ENCODE data around the gene UBE2L3. TPM values are rescaled to one million over a fixed set of nuclear protein-coding genes. Genes with fewer than 3 reads are reported as not detected.
"Not testable (repeated sequence)": the region's sequence is repeated elsewhere in the genome, so short reads cannot be mapped to it uniquely, and the experiment has no call there.

Gene UBE2L3
- total RNA-seq, 1 donor from 2014 or later = 42.7 TPM

- no peak for DNase-seq (ENCODE audit: low spot score)
Observed at GRCh38 chr22:21571679-21572078, 4.2 kb downstream of the UBE2L3 start.

DNA sequence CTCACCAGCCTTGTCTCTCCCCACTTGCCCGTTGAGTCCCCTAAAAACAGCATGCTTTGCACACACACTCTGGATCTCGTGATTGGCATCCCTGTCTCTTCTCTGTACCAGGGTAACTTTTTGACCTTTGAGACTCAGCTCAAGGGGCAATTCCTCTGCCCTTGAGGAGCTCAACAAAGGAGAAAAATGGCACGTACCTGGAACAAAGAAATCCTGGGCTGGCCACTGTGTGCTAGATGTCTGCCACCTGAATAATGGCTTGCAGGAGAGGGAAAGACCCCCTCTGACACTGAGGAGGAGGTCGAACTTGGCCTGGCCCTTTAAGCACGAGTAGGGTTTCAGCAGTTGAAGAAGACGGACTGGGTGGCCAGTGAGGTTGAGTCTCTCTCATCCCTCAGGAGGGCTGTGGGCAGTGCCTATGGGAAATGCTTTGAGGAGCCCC, 5.8 kb downstream of the UBE2L3 start:
- DNase-seq (ENCODE audit: low spot score) = no peak

DNA sequence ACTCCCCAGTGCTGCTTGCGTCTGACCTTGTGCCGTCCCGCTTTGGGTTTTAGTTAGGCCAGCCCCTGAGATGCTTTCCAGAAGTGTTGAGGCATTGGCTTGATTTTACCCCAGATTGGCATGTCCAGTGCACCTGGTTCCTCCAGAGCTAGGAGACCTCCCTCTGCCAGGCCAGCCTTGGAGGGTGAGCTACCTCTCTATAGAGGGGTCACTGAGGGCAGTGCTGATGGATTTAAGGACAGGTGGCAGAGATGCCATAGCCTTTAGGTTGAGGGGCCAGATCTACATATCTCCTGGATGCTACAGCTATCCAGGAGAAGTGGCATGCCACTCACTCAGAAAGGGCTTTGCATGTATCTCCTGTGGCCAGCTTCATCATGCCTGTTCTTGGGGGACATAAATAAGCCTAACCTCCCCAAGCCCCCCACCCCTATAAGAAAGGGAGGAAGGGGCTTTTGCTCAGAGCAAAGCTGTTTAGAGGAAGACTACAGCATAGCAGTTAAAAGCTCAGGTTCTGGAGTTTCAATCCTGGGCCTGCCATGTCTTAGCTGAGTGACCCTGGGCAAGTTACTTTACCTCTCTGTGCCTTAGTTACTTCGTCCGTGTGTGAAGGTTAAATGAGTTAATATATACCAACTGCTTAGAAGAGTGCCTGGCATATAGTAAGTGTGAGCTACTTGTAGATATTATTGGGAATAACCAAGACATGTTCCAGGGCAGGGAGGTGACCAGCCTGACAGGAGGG, 6.4 kb downstream of the UBE2L3 start:
- no peak for DNase-seq (ENCODE audit: low spot score)

GRCh38 chr22:21579474-21579851, 11.9 kb downstream of the UBE2L3 start:
- DNase-seq (ENCODE audit: low spot score) = no peak

- DNase-seq (ENCODE audit: low spot score) = not testable (repeated sequence)
Observed at GRCh38 chr22:21580623-21581007, 13.1 kb downstream of the UBE2L3 start.

DNA sequence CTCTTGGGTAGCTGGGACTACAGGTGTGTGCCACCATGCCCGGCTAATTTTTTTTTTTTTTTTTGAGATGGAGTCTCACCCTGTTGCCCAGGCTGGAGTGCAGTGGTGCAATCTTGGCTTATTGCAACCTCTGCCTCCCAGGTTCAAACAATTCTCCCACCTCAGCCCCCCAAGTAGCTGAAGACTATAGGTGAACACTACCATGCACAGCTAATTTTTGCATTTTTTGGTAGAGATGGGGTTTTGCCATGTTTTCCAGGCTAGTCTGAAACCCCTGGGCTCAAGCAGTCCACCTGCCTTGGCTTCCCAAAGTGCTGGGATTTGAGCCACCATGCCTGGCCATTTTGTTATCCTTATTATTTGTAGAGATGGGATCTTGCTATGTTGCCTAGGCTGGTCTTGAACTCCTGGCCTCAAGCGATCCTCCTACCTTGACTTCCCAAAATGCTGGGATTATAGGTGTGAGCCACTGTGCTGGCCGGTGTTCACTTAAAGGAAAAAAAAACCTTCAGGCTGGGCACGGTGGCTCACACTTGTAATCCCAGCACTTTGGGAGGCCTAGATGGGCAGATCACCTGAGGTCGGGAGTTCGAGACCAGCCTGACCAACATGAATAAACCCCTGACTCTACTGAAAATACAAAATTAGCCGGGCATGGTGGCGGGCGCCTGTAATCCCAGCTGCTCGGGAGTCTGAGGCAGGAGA, 13.6 kb downstream of the UBE2L3 start:
- not testable (repeated sequence) for DNase-seq (ENCODE audit: low spot score)

DNA sequence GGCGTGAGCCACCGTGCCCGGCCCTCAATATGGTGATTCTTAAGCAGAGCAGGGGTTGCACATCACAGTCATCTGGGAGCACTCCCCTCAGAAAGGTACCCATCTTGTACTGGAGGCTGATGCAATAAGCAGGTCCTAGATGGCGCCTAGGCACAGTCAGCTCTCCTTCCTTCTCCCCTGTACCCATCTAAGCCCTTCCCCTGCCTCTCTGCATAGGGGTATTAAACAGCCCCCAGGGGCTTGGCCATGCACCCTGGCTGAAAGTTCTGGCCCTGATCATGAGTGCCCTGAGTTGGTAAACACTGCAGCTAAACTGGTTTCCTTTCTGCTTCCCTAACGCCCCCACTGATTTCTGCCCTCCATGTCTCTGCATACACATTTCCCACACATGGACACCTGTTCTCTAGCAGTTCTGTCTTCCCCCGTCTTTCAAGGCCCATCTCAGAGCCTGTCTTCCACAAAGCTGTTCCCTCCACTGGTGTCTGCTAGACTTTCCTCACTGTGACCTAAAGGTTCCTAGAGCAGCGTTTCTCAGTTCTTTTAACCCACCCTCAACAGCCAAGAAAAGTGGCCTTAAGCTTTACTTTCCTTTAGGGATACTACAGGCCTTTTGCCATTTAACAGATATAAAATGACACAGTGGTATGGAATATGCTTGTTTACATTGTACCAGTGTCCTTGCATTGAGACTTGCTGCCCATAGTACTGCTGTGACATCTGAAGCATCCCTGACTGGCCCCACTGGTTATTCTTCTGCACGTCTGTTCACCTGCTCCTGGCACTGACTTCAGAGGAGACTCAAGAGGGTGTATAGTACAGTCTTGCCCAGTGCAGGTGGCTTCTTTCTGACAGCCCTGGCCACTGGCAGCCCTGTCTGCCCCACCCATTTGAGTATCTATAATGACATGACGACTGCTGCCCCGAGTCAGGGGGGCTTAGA, 15.6 kb downstream of the UBE2L3 start:
- DNase-seq (ENCODE audit: low spot score) = no peak

GRCh38 chr22:21585389-21585788, 17.9 kb downstream of the UBE2L3 start:
- DNase-seq (ENCODE audit: low spot score) = no peak

DNA sequence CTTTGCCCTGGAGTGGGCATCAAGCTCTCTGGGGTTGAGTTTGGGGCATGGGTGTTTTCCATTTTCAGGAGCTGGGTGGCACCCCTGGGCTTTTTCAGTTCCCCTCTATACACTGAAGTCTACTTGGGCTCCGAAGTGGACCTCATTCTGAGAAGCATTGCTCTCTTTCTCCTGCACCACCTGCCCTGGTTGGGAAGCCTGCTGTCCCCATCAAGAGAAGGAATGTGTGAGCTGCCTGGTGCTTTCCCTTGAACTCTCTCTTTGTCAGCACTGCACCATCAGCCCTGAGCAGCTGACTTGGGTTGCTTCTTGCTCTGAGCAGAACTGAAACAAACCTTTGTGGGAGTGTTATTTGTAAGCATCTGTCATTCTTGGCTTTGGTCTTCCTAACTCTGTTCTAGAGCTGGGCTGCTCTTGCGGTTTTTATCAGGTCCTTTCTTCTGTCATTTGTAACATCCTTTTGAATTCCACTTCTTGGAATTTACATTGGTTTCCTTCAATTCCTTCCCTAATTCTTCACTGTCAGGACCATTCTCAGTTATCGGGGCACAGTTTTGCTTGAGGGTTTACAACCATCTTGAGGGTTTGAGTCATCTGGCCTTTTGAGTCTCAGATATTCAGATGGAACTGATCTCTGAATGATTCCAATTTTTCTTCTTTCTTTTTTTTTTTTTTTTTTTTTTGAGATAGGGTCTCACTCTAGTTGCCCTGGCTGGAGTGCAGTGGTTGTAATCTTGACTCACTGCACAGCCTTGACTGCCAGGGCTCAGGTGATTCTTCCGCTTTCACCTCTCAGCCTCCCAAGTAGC, 20.5 kb downstream of the UBE2L3 start:
- no peak for DNase-seq (ENCODE audit: low spot score)

- no peak for DNase-seq (ENCODE audit: low spot score)
Observed at GRCh38 chr22:21589396-21589795, 21.9 kb downstream of the UBE2L3 start.

GRCh38 chr22:21590809-21591641, 23.5 kb downstream of the UBE2L3 start:
- no peak for DNase-seq (ENCODE audit: low spot score)

DNA sequence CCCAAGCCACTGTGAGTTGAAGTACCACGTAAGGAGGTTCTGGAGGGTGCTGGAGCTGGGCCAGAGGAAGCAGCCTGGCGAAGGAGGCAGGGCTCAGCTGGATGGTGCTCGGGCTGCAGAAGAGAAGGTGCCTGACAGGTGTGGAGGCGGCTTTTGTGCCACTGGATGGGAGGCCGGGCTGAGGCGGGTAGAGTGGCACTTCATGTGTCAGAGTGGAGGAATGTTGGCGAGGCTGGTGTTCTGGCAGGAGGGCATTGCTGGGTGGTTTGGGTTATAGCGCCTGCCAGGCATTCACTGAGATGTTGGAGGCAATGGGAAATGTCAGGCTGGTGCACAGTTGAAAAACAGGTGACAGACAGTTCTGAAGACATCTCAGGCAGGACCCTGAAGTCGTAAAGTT, 24.2 kb downstream of the UBE2L3 start:
- no peak for DNase-seq (ENCODE audit: low spot score)

DNA sequence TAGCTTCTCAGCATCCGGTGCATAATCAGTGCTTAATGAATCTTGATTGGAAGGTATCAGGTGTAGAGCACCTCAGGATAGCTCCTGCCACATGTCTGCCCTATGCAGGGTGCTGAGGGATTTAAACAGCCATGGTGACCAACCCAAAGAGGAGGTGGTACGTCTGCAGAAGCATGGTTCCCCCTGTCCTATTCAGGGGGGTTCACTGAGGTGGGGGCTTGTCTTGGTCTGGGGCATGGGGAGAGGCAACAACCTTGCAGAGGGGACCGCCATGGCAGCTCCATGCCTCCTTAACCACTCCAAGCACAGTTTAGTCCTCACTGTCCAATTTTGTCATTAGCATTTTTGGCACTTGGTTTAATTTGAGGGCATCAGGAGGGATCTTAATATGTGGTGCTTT, 24.9 kb downstream of the UBE2L3 start:
- DNase-seq (ENCODE audit: low spot score) = no peak

DNA sequence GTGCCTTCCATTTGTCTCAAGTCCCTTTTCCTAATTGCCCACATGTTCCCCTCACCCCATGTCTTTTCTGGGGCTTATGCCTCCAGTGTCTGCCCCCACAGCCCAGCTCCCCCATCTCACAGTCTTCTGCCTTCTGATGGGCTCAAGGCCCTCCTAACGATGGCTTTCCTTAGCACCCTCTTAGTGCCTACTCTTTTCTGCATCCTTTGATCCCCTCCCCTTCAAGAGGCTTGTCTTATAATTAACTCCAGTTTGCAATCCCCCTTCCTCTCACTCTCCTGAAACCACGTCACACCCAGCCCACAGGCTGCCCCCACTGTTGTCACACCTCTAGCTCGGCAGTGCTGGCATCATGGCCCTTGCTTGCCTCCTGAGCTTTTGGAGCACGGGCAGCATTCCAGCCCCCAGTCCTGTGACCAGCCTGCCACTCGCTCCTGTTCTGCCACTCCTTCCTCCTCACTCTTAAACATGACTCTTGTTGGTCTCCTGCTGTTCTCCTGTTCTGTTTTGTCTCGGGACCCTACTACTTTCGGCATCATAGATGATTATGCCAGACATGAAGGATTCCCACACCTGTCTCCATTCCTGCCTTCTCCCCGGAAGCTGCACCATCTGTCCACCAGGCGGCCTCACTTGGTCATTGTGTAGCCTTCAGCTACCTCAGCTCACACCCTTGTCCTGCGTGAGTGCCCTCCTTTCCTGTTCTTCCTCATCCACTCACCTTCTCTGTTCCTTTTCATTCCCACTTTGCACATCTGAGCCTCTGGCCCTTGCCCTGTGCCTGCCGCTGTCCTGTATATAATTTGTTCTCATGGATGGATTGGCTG, 26.1 kb downstream of the UBE2L3 start:
- no peak for DNase-seq (ENCODE audit: low spot score)

DNA sequence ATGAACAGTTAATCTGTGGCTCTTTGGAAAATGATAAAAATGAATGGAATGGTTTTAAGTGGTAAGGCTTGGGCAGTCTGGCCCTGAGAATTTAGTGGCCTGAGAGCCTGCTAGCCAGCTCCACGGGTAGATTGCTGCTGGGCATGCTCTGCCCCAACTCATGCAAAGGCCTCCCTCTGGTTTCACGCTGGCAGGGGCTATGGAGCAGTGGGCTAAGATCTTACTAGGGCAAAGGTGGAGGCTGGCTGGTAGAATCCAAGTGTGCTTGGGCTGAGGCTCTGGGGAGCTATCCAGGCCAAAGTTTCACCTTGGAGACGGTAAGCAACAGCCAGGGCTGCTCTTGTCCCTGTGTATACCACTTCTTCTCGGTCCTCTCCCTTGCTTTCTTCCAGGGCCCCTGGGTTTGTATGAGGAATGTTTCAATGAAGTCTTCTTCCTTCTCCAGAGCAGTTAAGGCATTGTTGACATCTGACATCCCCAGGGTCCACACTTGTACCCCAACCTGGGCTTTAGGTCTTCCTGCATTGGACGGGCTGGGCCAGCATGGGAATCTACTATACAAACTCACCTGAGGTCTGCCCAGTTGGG, 27.4 kb downstream of the UBE2L3 start:
- no peak for DNase-seq (ENCODE audit: low spot score)

- DNase-seq (ENCODE audit: low spot score) = not testable (repeated sequence)
Observed at GRCh38 chr22:21596356-21597135, 29.0 kb downstream of the UBE2L3 start.

- no peak for DNase-seq (ENCODE audit: low spot score)
Observed at GRCh38 chr22:21598302-21598701, 30.8 kb downstream of the UBE2L3 start.
